GM18499 (cell line): Measurements from ENCODE around the gene BAZ2B.

ENCODE experiments used
- ATAC-seq: cut with Tn5 transposase; IDR thresholded peaks from one replicate; pipeline ENCODE4 v1.9.1; 2021; ENCODE audit warnings: moderate number of reproducible peaks; ENCODE audit not compliant: insufficient read depth, unreplicated experiment

Gene BAZ2B

GRCh38 chr2:159586034-159586433 lies 30.3 kb downstream of the BAZ2B start:
- ATAC-seq: no peak

GRCh38 chr2:159585622-159586021 lies 30.7 kb downstream of the BAZ2B start:
- no peak for ATAC-seq

- no peak for ATAC-seq
These were observed 31.6 kb downstream of the BAZ2B start for GRCh38 chr2:159584796-159585195.

GRCh38 chr2:159573846-159574606 lies 42.3 kb downstream of the BAZ2B start:
- ATAC-seq: no peak

GRCh38 chr2:159573294-159573693 lies 43.1 kb downstream of the BAZ2B start:
- no peak for ATAC-seq

- ATAC-seq: no peak
These were observed 43.9 kb downstream of the BAZ2B start for GRCh38 chr2:159572459-159572858.

GRCh38 chr2:159571540-159572260 lies 44.6 kb downstream of the BAZ2B start:
- no peak for ATAC-seq

- no peak for ATAC-seq
These were observed 52.3 kb downstream of the BAZ2B start for GRCh38 chr2:159564081-159564480.

GRCh38 chr2:159562248-159562647 lies 54.1 kb downstream of the BAZ2B start:
- no peak for ATAC-seq

- ATAC-seq: no peak
These were observed 54.6 kb downstream of the BAZ2B start for GRCh38 chr2:159561786-159562185.

- no peak for ATAC-seq
These were observed 55.1 kb downstream of the BAZ2B start for GRCh38 chr2:159561242-159561641.

- ATAC-seq: no peak
These were observed 57.3 kb downstream of the BAZ2B start for GRCh38 chr2:159559034-159559433.

- no peak for ATAC-seq
These were observed 57.9 kb downstream of the BAZ2B start for GRCh38 chr2:159558479-159558878.

- ATAC-seq: no peak
These were observed 58.8 kb downstream of the BAZ2B start for GRCh38 chr2:159557437-159558034.

- no peak for ATAC-seq
These were observed 60.5 kb downstream of the BAZ2B start for GRCh38 chr2:159555651-159556392.

GRCh38 chr2:159553727-159554126 lies 62.6 kb downstream of the BAZ2B start:
- ATAC-seq: no peak

GRCh38 chr2:159551806-159552205 lies 64.5 kb downstream of the BAZ2B start:
- ATAC-seq: no peak

- no peak for ATAC-seq
These were observed 66.1 kb downstream of the BAZ2B start for GRCh38 chr2:159550231-159550630.

GRCh38 chr2:159549234-159549633 lies 67.1 kb downstream of the BAZ2B start:
- no peak for ATAC-seq

- ATAC-seq: no peak
These were observed 69.5 kb downstream of the BAZ2B start for GRCh38 chr2:159546716-159547430.
